Mesenchymal stem cell (in vitro differentiated cells and primary cell): ENCODE measurements around the gene COBL.

ENCODE experiments used
- DNase-seq: peaks from one replicate; pipeline ENCODE4 v3.0.0-alpha.2; 2013
- H2AFZ ChIP-seq: one replicate; pipeline ENCODE4 v1.6.1; 2013; ENCODE audit warnings: low read depth, mild to moderate bottlenecking, control low read depth, inconsistent platforms, low read length, moderate library complexity
- H2AK5ac ChIP-seq: 2 replicates; pipeline ENCODE4 v1.6.1; 2013; ENCODE audit warnings: low read length, moderate library complexity, mild to moderate bottlenecking, inconsistent platforms; ENCODE audit not compliant: severe bottlenecking
- H2BK120ac ChIP-seq: one replicate; pipeline ENCODE4 v1.6.1; 2013; ENCODE audit warnings: low read depth, mild to moderate bottlenecking, inconsistent platforms, low read length, moderate library complexity
- H2BK12ac ChIP-seq, 2 experiments: one replicate each; pipeline ENCODE4 v1.6.1; 2013; ENCODE audit warnings: inconsistent platforms in 2 of 2, low read length in 2 of 2, mild to moderate bottlenecking in 2 of 2, moderate library complexity in 2 of 2, control low read depth in 1 of 2
- H2BK15ac ChIP-seq: one replicate; pipeline ENCODE4 v1.6.1; 2013; ENCODE audit warnings: mild to moderate bottlenecking, low read depth, inconsistent platforms; ENCODE audit not compliant: poor library complexity, severe bottlenecking
- H2BK5ac ChIP-seq: 2 replicates; pipeline ENCODE4 v1.6.1; 2013; ENCODE audit warnings: low read depth, mild to moderate bottlenecking, low read length, control low read depth, inconsistent platforms; ENCODE audit not compliant: poor library complexity, severe bottlenecking
- H3K14ac ChIP-seq, 2 experiments: one replicate each; pipeline ENCODE4 v1.6.1; 2013; ENCODE audit warnings: inconsistent platforms in 2 of 2, low read length in 2 of 2, control low read depth in 1 of 2, mild to moderate bottlenecking in 1 of 2, moderate library complexity in 1 of 2
- H3K18ac ChIP-seq, 2 experiments: one replicate each; pipeline ENCODE4 v1.6.1; 2013; ENCODE audit warnings: inconsistent platforms in 2 of 2, low read length in 2 of 2, control low read depth in 1 of 2, low read depth in 1 of 2, mild to moderate bottlenecking in 1 of 2
- H3K23ac ChIP-seq, 2 experiments: one replicate each; pipeline ENCODE4 v1.6.1; 2013; ENCODE audit warnings: inconsistent platforms in 2 of 2, low read length in 2 of 2, mild to moderate bottlenecking in 2 of 2, moderate library complexity in 2 of 2, control low read depth in 1 of 2
- H3K27ac ChIP-seq: 2 replicates; pipeline ENCODE4 v1.5.1; 2013; ENCODE audit warnings: mild to moderate bottlenecking, moderate library complexity, low read length, control low read depth, inconsistent platforms; ENCODE audit not compliant: poor library complexity, severe bottlenecking
- H3K27me3 ChIP-seq, 2 experiments: 2 replicates each; pipeline versions ENCODE4 v1.6.1 to v1.7.0; 2013; ENCODE audit warnings: low read length in 2 of 2, mild to moderate bottlenecking in 2 of 2, moderate library complexity in 2 of 2, control low read depth in 1 of 2, inconsistent platforms in 1 of 2; ENCODE audit not compliant: control insufficient read depth in 1 of 2, insufficient read depth in 1 of 2
- H3K36me3 ChIP-seq, 2 experiments: 2 replicates each; pipeline versions ENCODE4 v1.6.1 to v1.7.0; 2013; ENCODE audit warnings: low read length in 2 of 2, control low read depth in 1 of 2, inconsistent platforms in 1 of 2, low read depth in 1 of 2, mild to moderate bottlenecking in 1 of 2; ENCODE audit not compliant: insufficient read depth in 2 of 2, control insufficient read depth in 1 of 2
- H3K4ac ChIP-seq, 2 experiments: one replicate each; pipeline ENCODE4 v1.6.1; 2013; ENCODE audit warnings: inconsistent platforms in 2 of 2, low read length in 2 of 2, mild to moderate bottlenecking in 2 of 2, moderate library complexity in 2 of 2, control low read depth in 1 of 2, low read depth in 1 of 2
- H3K4me1 ChIP-seq: 2 replicates; pipeline ENCODE4 v1.6.1; 2013; ENCODE audit warnings: low read depth, low read length, control low read depth; ENCODE audit not compliant: control insufficient read depth, insufficient read depth
- H3K4me2 ChIP-seq: 2 replicates; pipeline ENCODE4 v1.6.1; 2013; ENCODE audit warnings: low read length, mild to moderate bottlenecking, inconsistent platforms; ENCODE audit not compliant: poor library complexity, severe bottlenecking
- H3K4me3 ChIP-seq, 2 experiments: 2 replicates each; pipeline versions ENCODE4 v1.5.1 to v1.7.0; 2013; ENCODE audit warnings: low read length in 2 of 2, mild to moderate bottlenecking in 2 of 2, control low read depth in 1 of 2, low read depth in 1 of 2; ENCODE audit not compliant: insufficient read depth in 1 of 2
- H3K79me1 ChIP-seq: replicated peaks from 2 replicates; pipeline ENCODE4 v1.6.1; 2013; ENCODE audit warnings: mild to moderate bottlenecking, control low read depth, low read length, inconsistent platforms; ENCODE audit not compliant: poor library complexity, severe bottlenecking
- H3K9ac ChIP-seq: 2 replicates; pipeline ENCODE4 v1.7.0; 2013; ENCODE audit warnings: mild to moderate bottlenecking, low read length, moderate library complexity
- H3K9me3 ChIP-seq: 2 replicates; pipeline ENCODE4 v1.7.0; 2013; ENCODE audit warnings: mild to moderate bottlenecking, low read length; ENCODE audit not compliant: control insufficient read depth
- H4K8ac ChIP-seq: one replicate; pipeline ENCODE4 v1.6.1; 2013; ENCODE audit warnings: inconsistent platforms, mild to moderate bottlenecking, low read length, moderate library complexity
- H4K91ac ChIP-seq: one replicate; pipeline ENCODE4 v1.6.1; 2013; ENCODE audit warnings: mild to moderate bottlenecking, low read length, inconsistent platforms
- WGBS: methylation state at CpG from one replicate; pipeline ENCODE4 v1.1.7; 2013; ENCODE audit warnings: mixed read lengths; 5-methylcytosine and 5-hydroxymethylcytosine counted together

COBL gene

DNA sequence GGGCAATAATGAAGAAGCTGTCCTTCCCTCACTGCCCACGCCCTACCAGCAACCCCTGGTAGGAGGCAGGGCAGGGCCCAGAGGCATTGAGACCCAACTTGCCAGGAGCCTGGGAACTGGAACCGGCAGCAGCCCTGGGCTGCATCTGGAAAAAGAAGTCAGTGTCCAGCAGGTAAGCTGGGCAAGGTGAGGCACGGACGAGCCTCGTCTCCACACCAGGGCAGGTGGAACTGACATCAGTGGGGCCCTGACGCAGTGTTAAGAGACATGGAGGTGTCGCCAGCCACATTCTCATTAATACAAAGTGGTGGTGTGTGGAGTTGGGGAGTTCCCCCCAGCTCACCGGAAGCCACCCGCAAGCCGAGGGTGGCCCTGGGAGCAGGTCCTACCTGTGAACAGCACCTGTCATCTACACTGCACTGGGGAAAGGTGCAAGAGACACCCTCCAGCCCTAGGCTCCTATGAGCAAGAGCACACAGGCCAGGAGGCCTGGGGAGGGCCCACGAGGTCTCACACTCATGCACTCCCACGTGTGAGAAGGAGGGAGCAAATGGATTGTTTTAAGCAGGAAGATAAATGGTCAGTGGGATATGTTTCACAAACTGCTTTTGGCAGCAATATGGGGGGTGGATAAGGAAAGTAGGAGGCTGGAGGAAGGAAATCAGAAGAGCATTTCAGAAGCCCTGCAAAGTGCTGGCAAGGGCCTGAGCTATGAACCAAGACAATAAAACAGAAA is 53.6 kb downstream of the COBL start:
- H3K4me1 ChIP-seq, result no peaks in the 10 kb centered on the region
- no peaks in the 10 kb centered on the region for H3K79me1 ChIP-seq
- H3K36me3 ChIP-seq, result no peaks in the 10 kb centered on the region
- no peak overlapping the region for H3K4me3 ChIP-seq
- no peak overlapping the region for H3K18ac ChIP-seq
- no peak overlapping the region for H2AK5ac ChIP-seq
- H4K91ac ChIP-seq, result no peak overlapping the region
- H3K9ac ChIP-seq, result no peak overlapping the region
- no peak overlapping the region for H2BK15ac ChIP-seq
- no peak overlapping the region for H3K27ac ChIP-seq
- WGBS, result 79% methylated on average over 12 of the region's 12 CpGs
- no peak overlapping the region for H3K4ac ChIP-seq
- DNase-seq, result no peak
- H2BK120ac ChIP-seq, result no peak overlapping the region
- H2AFZ ChIP-seq, result no peak overlapping the region
- no peak overlapping the region for H2BK12ac ChIP-seq
- peak overlapping the region; percentile 19 for H4K8ac ChIP-seq
- no peak overlapping the region for H3K4me2 ChIP-seq
- H3K23ac ChIP-seq, result no peak overlapping the region
- H3K9me3 ChIP-seq, result no peaks in the 10 kb centered on the region
- peaks cover 4 to 25% of the 10 kb centered on the region in 2 experiments for H3K27me3 ChIP-seq
- no peak overlapping the region for H2BK5ac ChIP-seq
- H3K14ac ChIP-seq, result no peak overlapping the region

DNA sequence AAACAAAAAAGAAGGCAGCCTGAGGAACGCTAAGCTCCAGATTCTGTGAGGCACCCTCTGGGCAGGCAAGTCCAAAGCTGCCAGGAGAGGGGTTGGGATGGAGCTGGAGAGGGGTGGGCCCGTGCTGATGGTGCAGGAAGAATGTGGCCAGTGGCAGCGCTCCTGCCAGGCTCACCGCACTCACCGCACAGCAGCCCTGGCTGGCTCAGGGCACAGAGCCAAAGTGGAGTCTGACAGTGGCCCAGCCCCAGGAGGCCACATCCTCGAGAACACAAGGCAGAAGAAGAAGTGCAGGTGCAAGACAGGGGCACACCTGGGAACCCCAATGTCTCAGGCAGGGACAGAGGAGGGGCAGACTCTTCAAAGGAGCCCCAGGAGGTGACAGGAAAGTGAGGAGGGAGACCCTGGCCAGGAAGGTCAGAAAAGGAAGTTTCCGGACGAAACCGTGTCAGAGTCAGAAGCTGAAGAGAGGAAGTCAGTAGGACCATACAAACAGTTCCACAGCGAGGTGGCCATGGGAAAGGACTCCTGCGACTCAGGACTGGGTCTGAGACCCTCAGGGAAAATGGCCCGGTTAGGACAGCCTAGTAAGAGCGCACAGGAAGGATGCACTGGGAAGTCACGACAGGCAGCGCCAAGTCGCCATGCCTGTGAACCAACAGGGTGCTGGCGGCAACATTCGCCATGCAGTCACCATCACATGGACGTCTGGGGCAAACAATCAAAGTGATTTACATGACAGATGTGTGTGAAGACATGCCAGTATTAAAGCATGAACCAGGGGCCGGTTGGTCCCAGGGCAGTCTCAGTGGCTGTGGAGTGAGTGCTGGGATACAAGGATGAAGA is 54.4 kb downstream of the COBL start:
- no peak overlapping the region for H2BK120ac ChIP-seq
- H3K9ac ChIP-seq, result no peak overlapping the region
- no peak for DNase-seq
- H3K18ac ChIP-seq, result no peak overlapping the region
- H2AFZ ChIP-seq, result no peak overlapping the region
- H2BK5ac ChIP-seq, result no peak overlapping the region
- H3K4me2 ChIP-seq, result no peak overlapping the region
- H3K9me3 ChIP-seq, result no peaks in the 10 kb centered on the region
- no peak overlapping the region for H3K23ac ChIP-seq
- H3K36me3 ChIP-seq, result no peaks in the 10 kb centered on the region
- no peaks in the 10 kb centered on the region for H3K4me1 ChIP-seq
- WGBS, result 84% methylated on average over 20 of the region's 20 CpGs
- H3K27me3 ChIP-seq, result peaks cover 4 to 25% of the 10 kb centered on the region in 2 experiments
- no peak overlapping the region for H3K4me3 ChIP-seq
- no peaks in the 10 kb centered on the region for H3K79me1 ChIP-seq
- H4K8ac ChIP-seq, result no peak overlapping the region
- H3K27ac ChIP-seq, result no peak overlapping the region
- H3K4ac ChIP-seq, result no peak overlapping the region
- no peak overlapping the region for H2BK15ac ChIP-seq
- H4K91ac ChIP-seq, result no peak overlapping the region
- no peak overlapping the region for H2AK5ac ChIP-seq
- H3K14ac ChIP-seq, result no peak overlapping the region
- H2BK12ac ChIP-seq, result no peak overlapping the region

GRCh38 chr7:51261117-51261835 is 55.3 kb downstream of the COBL start:
- Histone ChIP-seq H3K23ac (no peak overlapping the region), H2BK15ac (no peak overlapping the region), H3K9ac (no peak overlapping the region), H2BK120ac (no peak overlapping the region), H2BK5ac (no peak overlapping the region), H3K4me1 (no peaks in the 10 kb centered on the region), H4K91ac (no peak overlapping the region), H3K4me3 (no peak overlapping the region), H3K27ac (no peak overlapping the region), H3K79me1 (no peaks in the 10 kb centered on the region), H3K4ac (no peak overlapping the region), H4K8ac (no peak overlapping the region), H3K18ac (no peak overlapping the region), H3K36me3 (no peaks in the 10 kb centered on the region), H2AFZ (no peak overlapping the region), H2AK5ac (no peak overlapping the region), H3K14ac (peak overlapping the region in 1 of 2 experiments; percentile 12), H3K9me3 (no peaks in the 10 kb centered on the region), H3K4me2 (no peak overlapping the region), H2BK12ac (no peak overlapping the region), H3K27me3 (peaks cover 7 to 25% of the 10 kb centered on the region in 2 experiments)
- no peak for DNase-seq
- 89% methylated on average over 15 of the region's 15 CpGs for WGBS

- no peak overlapping the region for H3K4me2 ChIP-seq
- WGBS, result 75% methylated on average over 4 of the region's 4 CpGs
Measured at GRCh38 chr7:51260516-51260915, 56.1 kb downstream of the COBL start.

More at GRCh38 chr7:51260516-51260915, 56.1 kb downstream of the COBL start:
- DNase-seq, result no peak
- Histone ChIP-seq H2BK15ac (no peak overlapping the region), H3K14ac (no peak overlapping the region), H2BK12ac (no peak overlapping the region), H3K9ac (no peak overlapping the region), H3K23ac (no peak overlapping the region), H3K9me3 (no peaks in the 10 kb centered on the region), H4K8ac (no peak overlapping the region), H3K18ac (no peak overlapping the region), H2AFZ (no peak overlapping the region), H3K4me1 (no peaks in the 10 kb centered on the region), H2BK120ac (no peak overlapping the region), H4K91ac (no peak overlapping the region), H3K27ac (no peak overlapping the region), H3K4ac (no peak overlapping the region), H3K36me3 (no peaks in the 10 kb centered on the region), H3K79me1 (no peaks in the 10 kb centered on the region), H2BK5ac (no peak overlapping the region), H2AK5ac (no peak overlapping the region), H3K4me3 (no peak overlapping the region), H3K27me3 (peaks cover 7 to 25% of the 10 kb centered on the region in 2 experiments)
